Measurements from ENCODE around the gene RPL6.

GRCh38 chr12:112424126-112424525 lies 14.7 kb upstream of the RPL6 start:
- TF ChIP-seq JUND (IDR thresholded peaks at IDR 0.05) = no peak
- TF ChIP-seq GATA2 (CRISPR knock-in tag; IDR thresholded peaks at IDR 0.05) = no peak
- TF ChIP-seq CTCF (IDR thresholded peaks at IDR 0.05) = no peak
- TF ChIP-seq ELF1 (IDR thresholded peaks at IDR 0.05) = no peak
- no peak for TF ChIP-seq SMC3 (IDR thresholded peaks at IDR 0.05; ENCODE audit: low read depth, low read length)
- no peak for TF ChIP-seq USF2 (IDR thresholded peaks at IDR 0.05; ENCODE audit: borderline replicate concordance, low read depth, low read length)
